Parathyroid adenoma (tissue), 2 donors: ENCODE data around the gene MAP3K4.

Source experiments
- H2AFZ ChIP-seq: fragments of 300-600 bp; sonication (generic); one replicate; pipeline ENCODE4 v1.7.0; 2017; ENCODE audit warnings: antibody characterized with exemption, mild to moderate bottlenecking
- H3K27ac ChIP-seq: fragments of 300-600 bp; sonication (generic); one replicate; pipeline ENCODE4 v1.7.0; 2017
- H3K27me3 ChIP-seq: fragments of 300-600 bp; sonication (generic); one replicate; pipeline ENCODE4 v1.7.0; 2017; ENCODE audit warnings: low read length; ENCODE audit not compliant: control insufficient read depth, insufficient read depth
- H3K36me3 ChIP-seq: fragments of 300-600 bp; sonication (generic); one replicate; pipeline ENCODE4 v1.7.0; 2017; ENCODE audit warnings: low read length; ENCODE audit not compliant: control insufficient read depth, insufficient read depth
- H3K4me1 ChIP-seq: fragments of 300-600 bp; sonication (generic); one replicate; pipeline ENCODE4 v1.7.0; 2017; ENCODE audit warnings: control low read depth
- H3K4me2 ChIP-seq: fragments of 300-600 bp; sonication (generic); one replicate; pipeline ENCODE4 v1.7.0; 2017; ENCODE audit warnings: low read length
- H3K4me3 ChIP-seq: fragments of 300-600 bp; sonication (generic); one replicate; pipeline ENCODE4 v1.7.0; 2017; ENCODE audit warnings: low read depth, low read length
- H3K79me2 ChIP-seq: fragments of 300-600 bp; sonication (generic); one replicate; pipeline ENCODE4 v1.7.0; 2017; ENCODE audit warnings: control low read depth
- H3K9ac ChIP-seq: fragments of 300-600 bp; sonication (generic); one replicate; pipeline ENCODE4 v1.7.0; 2017; ENCODE audit warnings: mild to moderate bottlenecking
- H3K9me3 ChIP-seq: fragments of 300-600 bp; sonication (generic); one replicate; pipeline ENCODE4 v1.7.0; 2017; ENCODE audit warnings: low read length; ENCODE audit not compliant: control insufficient read depth
- CTCF ChIP-seq: fragments of 300-600 bp; sonication (generic); IDR thresholded peaks from one replicate; pipeline ENCODE4 v1.7.0; 2017; ENCODE audit warnings: antibody characterized with exemption, mild to moderate bottlenecking
- donor health status: primary hyperparathyroidism.

MAP3K4 gene

GRCh38 chr6:161154796-161155335, 163.3 kb downstream of the MAP3K4 start:
- H3K27ac ChIP-seq: no peak overlapping the region
- H3K4me2 ChIP-seq: no peak overlapping the region
- H3K36me3 ChIP-seq: no peaks in the 10 kb centered on the region
- TF ChIP-seq CTCF: no peak
- H2AFZ ChIP-seq: no peak overlapping the region
- no peaks in the 10 kb centered on the region for H3K27me3 ChIP-seq
- H3K4me3 ChIP-seq: no peak overlapping the region
- no peaks in the 10 kb centered on the region for H3K79me2 ChIP-seq
- no peaks in the 10 kb centered on the region for H3K9me3 ChIP-seq
- no peak overlapping the region for H3K9ac ChIP-seq
- no peaks in the 10 kb centered on the region for H3K4me1 ChIP-seq

- no peak for TF ChIP-seq CTCF
These were observed 169.6 kb downstream of the MAP3K4 start for GRCh38 chr6:161161121-161161520.

GRCh38 chr6:161161889-161162624, 170.5 kb downstream of the MAP3K4 start:
- no peaks in the 10 kb centered on the region for H3K4me1 ChIP-seq
- H3K79me2 ChIP-seq: no peaks in the 10 kb centered on the region
- H3K36me3 ChIP-seq: no peaks in the 10 kb centered on the region
- H3K9me3 ChIP-seq: no peaks in the 10 kb centered on the region
- no peak overlapping the region for H2AFZ ChIP-seq
- TF ChIP-seq CTCF: no peak
- H3K4me3 ChIP-seq: no peak overlapping the region
- H3K27ac ChIP-seq: no peak overlapping the region
- no peaks in the 10 kb centered on the region for H3K27me3 ChIP-seq
- no peak overlapping the region for H3K4me2 ChIP-seq
- no peak overlapping the region for H3K9ac ChIP-seq

More at GRCh38 chr6:161161121-161161520, 169.6 kb downstream of the MAP3K4 start:
- Histone ChIP-seq H3K4me1 (no peaks in the 10 kb centered on the region), H2AFZ (no peak overlapping the region), H3K27me3 (no peaks in the 10 kb centered on the region), H3K36me3 (no peaks in the 10 kb centered on the region), H3K9ac (no peak overlapping the region), H3K79me2 (no peaks in the 10 kb centered on the region), H3K4me2 (no peak overlapping the region), H3K4me3 (no peak overlapping the region), H3K27ac (no peak overlapping the region), H3K9me3 (no peaks in the 10 kb centered on the region)

GRCh38 chr6:161162722-161163121, 171.2 kb downstream of the MAP3K4 start:
- Histone ChIP-seq H3K27ac (no peak overlapping the region), H3K4me1 (no peaks in the 10 kb centered on the region), H2AFZ (no peak overlapping the region), H3K4me3 (no peak overlapping the region), H3K27me3 (no peaks in the 10 kb centered on the region), H3K79me2 (no peaks in the 10 kb centered on the region), H3K4me2 (no peak overlapping the region), H3K9ac (no peak overlapping the region), H3K9me3 (no peaks in the 10 kb centered on the region), H3K36me3 (no peaks in the 10 kb centered on the region)
- TF ChIP-seq CTCF: no peak
